SJSA1 (cell line): ENCODE results near the gene CALML3. TPM values are rescaled to one million over a fixed set of nuclear protein-coding genes. Genes with fewer than 3 reads are reported as not detected.
"Not testable (repeated sequence)": the region's sequence is repeated elsewhere in the genome, so short reads cannot be mapped to it uniquely, and the experiment has no call there.

Experiments
- DNase-seq, 2 experiments: peaks; one replicate each; pipeline ENCODE4 v3.0.0-alpha.2; 2015 to 2020; ENCODE audit warnings: low spot score in 2 of 2, low read depth in 1 of 2
- H3K27ac ChIP-seq: fragments of 250-450 bp; sonication (Bioruptor Pico); 2 replicates; pipeline ENCODE4 v1.5.1; 2020; ENCODE audit warnings: mild to moderate bottlenecking, moderate library complexity
- H3K27me3 ChIP-seq: fragments of 250-450 bp; sonication (Bioruptor Pico); replicated peaks from 2 replicates; pipeline ENCODE4 v1.5.1; 2020; ENCODE audit warnings: mild to moderate bottlenecking, moderate library complexity
- H3K36me3 ChIP-seq: fragments of 250-450 bp; sonication (Bioruptor Pico); 2 replicates; pipeline ENCODE4 v1.5.1; 2020; ENCODE audit warnings: mild to moderate bottlenecking
- H3K4me1 ChIP-seq: fragments of 250-450 bp; sonication (Bioruptor Pico); replicated peaks from 2 replicates; pipeline ENCODE4 v1.6.1; 2021; ENCODE audit warnings: mild to moderate bottlenecking
- H3K4me3 ChIP-seq: fragments of 250-450 bp; sonication (Bioruptor Pico); 2 replicates; pipeline ENCODE4 v1.5.1; 2020; ENCODE audit warnings: mild to moderate bottlenecking
- H3K9me3 ChIP-seq: fragments of 250-450 bp; sonication (Bioruptor Pico); replicated peaks from 2 replicates; pipeline ENCODE4 v1.5.1; 2020; ENCODE audit warnings: mild to moderate bottlenecking
- total RNA-seq: library from RNA; depleted of rRNA; stranded (reverse); fragments of >200 nt; shearing (Covaris generic); gene quantifications from 2 replicates; pipeline ENCODE4 v1.2.3, GENCODE V29; 2014; rRNA removed

The CALML3 gene
- total RNA-seq: not detected in 2 replicates

GRCh38 chr10:5524641-5525560, at the start of gene CALML3:
CALML3 (plus strand) TSS chr10:5524961; CDS start chr10:5525086, 125 bp downstream.
- H3K9me3 ChIP-seq: no peaks in the 10 kb centered on the region
- H3K36me3 ChIP-seq: no peaks in the 10 kb centered on the region
- DNase-seq: no peak
- no peaks in the 10 kb centered on the region for H3K4me1 ChIP-seq
- H3K27me3 ChIP-seq: no peaks in the 10 kb centered on the region
- H3K27ac ChIP-seq: no peak within 1 kb of the TSS
- H3K4me3 ChIP-seq: no peak within 1 kb of the TSS

GRCh38 chr10:5475088-5475487, 49.7 kb upstream of the CALML3 start:
- H3K9me3 ChIP-seq, DNase-seq, H3K4me1 ChIP-seq, H3K27ac ChIP-seq, H3K27me3 ChIP-seq, H3K4me3 ChIP-seq, H3K36me3 ChIP-seq: not testable (repeated sequence)

DNA sequence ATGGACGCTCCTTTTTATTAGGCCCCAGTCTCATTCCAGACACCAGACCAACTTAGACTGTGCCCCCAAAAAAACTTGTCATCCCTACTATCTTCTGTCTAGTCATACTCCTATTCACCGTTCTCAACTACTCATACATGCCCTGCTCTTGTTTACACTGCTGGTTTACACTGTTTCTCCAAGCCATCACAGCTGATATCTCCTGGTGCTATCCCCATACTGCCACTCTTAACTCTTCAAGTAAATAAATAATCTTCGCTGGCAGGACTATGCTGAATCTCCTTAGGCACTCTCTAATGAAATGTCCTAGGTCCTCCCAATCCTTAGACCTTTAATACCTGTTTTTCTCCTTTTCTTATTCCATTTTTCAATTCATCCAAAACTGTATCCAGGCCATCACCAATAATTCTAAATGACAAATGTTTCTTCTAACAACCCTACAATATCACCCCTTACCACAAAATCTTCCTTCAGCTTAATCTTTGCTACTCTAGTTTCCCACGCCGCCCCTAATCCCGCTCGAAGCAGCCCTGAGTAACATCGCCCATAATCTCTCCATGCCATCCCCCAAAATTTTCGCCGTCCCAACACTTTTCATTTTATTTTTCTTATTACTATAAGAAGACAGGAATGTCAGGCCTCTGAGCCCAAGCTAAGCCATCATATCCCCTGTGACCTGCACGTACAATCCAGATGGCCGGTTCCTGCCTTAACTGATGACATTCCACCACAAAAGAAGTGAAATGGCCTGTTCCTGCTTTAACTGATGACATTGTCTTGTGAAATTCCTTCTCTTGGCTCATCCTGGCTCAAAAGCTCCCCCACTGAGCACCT, 48.6 kb upstream of the CALML3 start:
- H3K27ac ChIP-seq, DNase-seq, H3K4me1 ChIP-seq, H3K9me3 ChIP-seq, H3K4me3 ChIP-seq, H3K27me3 ChIP-seq, H3K36me3 ChIP-seq: not testable (repeated sequence)

DNA sequence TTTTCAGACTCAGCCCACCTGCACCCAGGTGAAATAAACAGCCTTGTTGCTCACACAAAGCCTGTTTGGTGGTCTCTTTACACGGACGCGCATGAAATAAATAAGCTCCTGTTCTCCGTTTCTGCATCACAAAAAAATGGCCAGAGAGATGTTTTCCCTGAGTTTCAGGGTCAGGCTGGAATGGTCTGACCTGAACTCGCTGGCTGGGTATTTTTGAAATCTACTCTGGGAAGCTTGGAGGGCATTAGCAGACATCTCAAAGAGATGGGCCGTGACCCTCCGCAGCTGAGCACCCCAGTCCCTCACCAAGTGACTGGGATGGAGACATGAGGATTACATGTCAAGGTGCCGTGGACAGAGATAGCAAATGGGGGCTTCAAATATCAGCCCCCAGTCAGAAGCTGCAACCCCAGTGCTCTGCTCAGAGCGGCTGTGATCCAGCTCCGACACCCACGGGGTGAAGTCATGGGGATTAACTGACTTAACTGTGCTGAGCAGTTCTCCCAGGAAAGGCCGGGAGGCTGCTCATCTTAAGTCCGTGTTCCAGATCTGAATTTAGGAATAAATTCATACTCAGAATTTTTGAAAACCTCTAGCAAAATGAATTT, 47.7 kb upstream of the CALML3 start:
- no peaks in the 10 kb centered on the region for H3K36me3 ChIP-seq
- H3K27ac ChIP-seq: no peak overlapping the region
- H3K9me3 ChIP-seq: no peaks in the 10 kb centered on the region
- no peak overlapping the region for H3K4me3 ChIP-seq
- H3K27me3 ChIP-seq: no peaks in the 10 kb centered on the region
- H3K4me1 ChIP-seq: no peaks in the 10 kb centered on the region
- DNase-seq: peak in 1 of 2 experiments; percentile 25

DNA sequence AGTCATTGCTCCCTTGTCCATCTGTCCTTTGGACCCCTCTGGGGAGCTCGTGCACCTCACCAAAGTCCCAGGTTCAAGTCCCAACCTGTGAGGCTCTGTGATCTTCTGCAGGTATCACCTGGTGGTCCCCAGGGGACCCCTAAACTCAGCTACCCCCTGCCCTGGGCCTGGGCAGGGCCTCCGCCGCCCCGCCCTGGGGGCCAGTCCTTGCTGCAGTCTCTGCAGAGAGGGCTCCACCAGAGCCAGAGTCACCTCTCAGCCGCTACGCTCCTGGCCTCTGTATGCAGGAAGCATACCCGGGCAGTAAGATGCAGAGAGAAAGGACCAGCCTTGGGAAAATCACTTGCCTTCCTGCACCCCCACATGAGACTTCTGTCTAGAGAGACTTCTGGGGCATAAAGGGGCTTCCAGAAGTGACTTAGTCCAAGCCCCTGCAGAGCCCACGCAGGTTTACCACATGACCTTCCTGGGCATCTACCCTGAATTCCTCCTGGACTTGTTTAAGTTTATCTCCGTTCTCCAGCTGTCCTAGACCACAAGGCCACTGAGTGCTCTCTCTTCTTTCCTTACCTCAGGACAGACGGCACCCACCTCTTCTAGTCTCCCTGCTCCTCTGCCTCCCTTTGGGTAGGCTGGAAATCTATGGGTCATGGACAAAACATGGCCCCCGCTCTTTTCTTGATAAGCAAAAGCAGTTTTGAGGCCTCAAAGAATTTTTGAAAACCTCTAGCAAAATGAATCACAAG, 46.6 kb upstream of the CALML3 start:
- no peak for DNase-seq
- H3K9me3 ChIP-seq: no peaks in the 10 kb centered on the region
- no peaks in the 10 kb centered on the region for H3K36me3 ChIP-seq
- H3K4me1 ChIP-seq: no peaks in the 10 kb centered on the region
- no peaks in the 10 kb centered on the region for H3K27me3 ChIP-seq
- no peak overlapping the region for H3K4me3 ChIP-seq
- H3K27ac ChIP-seq: no peak overlapping the region

- H3K4me3 ChIP-seq: no peak overlapping the region
- H3K27ac ChIP-seq: no peak overlapping the region
- no peaks in the 10 kb centered on the region for H3K27me3 ChIP-seq
- no peaks in the 10 kb centered on the region for H3K4me1 ChIP-seq
- no peaks in the 10 kb centered on the region for H3K9me3 ChIP-seq
- no peaks in the 10 kb centered on the region for H3K36me3 ChIP-seq
- DNase-seq: peak in 1 of 2 experiments; percentile 32
Observed at GRCh38 chr10:5478694-5479305, 46.0 kb upstream of the CALML3 start.

DNA sequence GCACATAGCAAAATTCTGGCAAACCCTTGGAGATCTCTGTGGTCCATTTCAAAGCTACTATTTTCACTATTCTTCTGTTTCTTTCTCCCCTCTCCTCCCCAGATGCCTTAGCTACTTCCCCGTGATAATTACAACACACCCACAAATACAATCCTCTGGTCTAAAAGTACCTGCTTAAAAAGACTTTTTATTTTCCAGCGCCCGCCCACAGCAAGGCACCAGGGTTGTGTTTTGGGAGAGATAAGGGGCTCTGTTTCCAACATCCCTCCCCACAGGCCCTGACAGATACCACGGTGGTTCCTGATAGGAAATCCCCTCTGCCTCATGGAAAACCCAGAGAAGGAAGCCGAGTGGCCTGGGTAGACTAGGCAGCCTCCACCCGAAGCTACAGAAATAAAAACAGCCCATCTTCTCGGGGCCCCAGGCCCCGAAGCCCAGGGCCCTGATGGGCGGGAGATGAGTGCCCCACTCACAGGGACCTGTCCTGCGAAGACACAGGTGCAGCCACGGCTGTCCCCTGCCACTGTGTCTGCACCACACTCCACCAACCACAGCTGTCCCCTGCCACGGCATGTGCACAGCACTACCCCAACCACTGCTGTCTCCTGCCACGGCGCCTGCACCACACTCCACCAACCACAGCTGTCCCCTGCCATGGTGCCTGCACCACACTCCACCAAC, 45.1 kb upstream of the CALML3 start:
- H3K9me3 ChIP-seq: no peaks in the 10 kb centered on the region

GRCh38 chr10:5480162-5480941, 44.4 kb upstream of the CALML3 start:
- Histone ChIP-seq H3K9me3 (no peaks in the 10 kb centered on the region), H3K36me3 (no peaks in the 10 kb centered on the region), H3K4me3 (no peak overlapping the region), H3K4me1 (no peaks in the 10 kb centered on the region), H3K27me3 (no peaks in the 10 kb centered on the region), H3K27ac (no peak overlapping the region)
- no peak for DNase-seq

More for the DNA sequence above, 45.1 kb upstream of the CALML3 start:
- no peak overlapping the region for H3K27ac ChIP-seq
- no peaks in the 10 kb centered on the region for H3K27me3 ChIP-seq
- H3K36me3 ChIP-seq: no peaks in the 10 kb centered on the region
- no peaks in the 10 kb centered on the region for H3K4me1 ChIP-seq
- no peak overlapping the region for H3K4me3 ChIP-seq
- DNase-seq: peak in 1 of 2 experiments; percentile 35

GRCh38 chr10:5481121-5481520, 43.6 kb upstream of the CALML3 start:
- no peaks in the 10 kb centered on the region for H3K36me3 ChIP-seq
- no peak for DNase-seq
- H3K27me3 ChIP-seq: no peaks in the 10 kb centered on the region
- no peaks in the 10 kb centered on the region for H3K4me1 ChIP-seq
- no peaks in the 10 kb centered on the region for H3K9me3 ChIP-seq
- no peak overlapping the region for H3K4me3 ChIP-seq
- no peak overlapping the region for H3K27ac ChIP-seq

- no peak for DNase-seq
- H3K9me3 ChIP-seq: no peaks in the 10 kb centered on the region
- H3K36me3 ChIP-seq: no peaks in the 10 kb centered on the region
- H3K4me1 ChIP-seq: no peaks in the 10 kb centered on the region
- no peaks in the 10 kb centered on the region for H3K27me3 ChIP-seq
- no peak overlapping the region for H3K27ac ChIP-seq
- no peak overlapping the region for H3K4me3 ChIP-seq
Observed at GRCh38 chr10:5482016-5482415, 42.7 kb upstream of the CALML3 start.

- DNase-seq: no peak
Observed at GRCh38 chr10:5484205-5484604, 40.6 kb upstream of the CALML3 start.

GRCh38 chr10:5485290-5485689, 39.5 kb upstream of the CALML3 start:
- no peak overlapping the region for H3K4me3 ChIP-seq
- no peaks in the 10 kb centered on the region for H3K27me3 ChIP-seq
- no peaks in the 10 kb centered on the region for H3K36me3 ChIP-seq
- H3K4me1 ChIP-seq: no peaks in the 10 kb centered on the region
- no peak overlapping the region for H3K27ac ChIP-seq
- no peaks in the 10 kb centered on the region for H3K9me3 ChIP-seq
- DNase-seq: no peak

More at GRCh38 chr10:5484205-5484604, 40.6 kb upstream of the CALML3 start:
- H3K4me3 ChIP-seq: no peak overlapping the region
- no peaks in the 10 kb centered on the region for H3K9me3 ChIP-seq
- H3K4me1 ChIP-seq: no peaks in the 10 kb centered on the region
- H3K27me3 ChIP-seq: no peaks in the 10 kb centered on the region
- H3K27ac ChIP-seq: no peak overlapping the region
- H3K36me3 ChIP-seq: no peaks in the 10 kb centered on the region
